Measurements from ENCODE around the gene ABI2.

GRCh38 chr2:203361922-203362321 is 33.7 kb downstream of the ABI2 start:
- TF ChIP-seq CTCF (conservative IDR thresholded peaks at IDR 0.05; ENCODE audit: low read length) = no peak
- TF ChIP-seq EZH2phosphoT487 (IDR thresholded peaks at IDR 0.05; ENCODE audit: borderline replicate concordance) = no peak

Measured in Loucy (cell line).